Myocyte (in vitro differentiated cells): ENCODE data around the gene ADAT3. TPM values are rescaled to one million over a fixed set of nuclear protein-coding genes. Genes with fewer than 3 reads are reported as not detected.
"Not testable (repeated sequence)": the region's sequence is repeated elsewhere in the genome, so short reads cannot be mapped to it uniquely, and the experiment has no call there.

ENCODE experiments used
- DNase-seq: peaks from one replicate; pipeline ENCODE4 v3.0.0-alpha.2; 2012; ENCODE audit warnings: low read depth
- total RNA-seq: library from RNA; depleted of rRNA; stranded (reverse); fragments of >200 nt; gene quantifications from 2 replicates; pipeline ENCODE4 v1.2.3, GENCODE V29; 2014

Gene ADAT3
- total RNA-seq, 1 donor from 2014 or later: 4.7 TPM

DNA sequence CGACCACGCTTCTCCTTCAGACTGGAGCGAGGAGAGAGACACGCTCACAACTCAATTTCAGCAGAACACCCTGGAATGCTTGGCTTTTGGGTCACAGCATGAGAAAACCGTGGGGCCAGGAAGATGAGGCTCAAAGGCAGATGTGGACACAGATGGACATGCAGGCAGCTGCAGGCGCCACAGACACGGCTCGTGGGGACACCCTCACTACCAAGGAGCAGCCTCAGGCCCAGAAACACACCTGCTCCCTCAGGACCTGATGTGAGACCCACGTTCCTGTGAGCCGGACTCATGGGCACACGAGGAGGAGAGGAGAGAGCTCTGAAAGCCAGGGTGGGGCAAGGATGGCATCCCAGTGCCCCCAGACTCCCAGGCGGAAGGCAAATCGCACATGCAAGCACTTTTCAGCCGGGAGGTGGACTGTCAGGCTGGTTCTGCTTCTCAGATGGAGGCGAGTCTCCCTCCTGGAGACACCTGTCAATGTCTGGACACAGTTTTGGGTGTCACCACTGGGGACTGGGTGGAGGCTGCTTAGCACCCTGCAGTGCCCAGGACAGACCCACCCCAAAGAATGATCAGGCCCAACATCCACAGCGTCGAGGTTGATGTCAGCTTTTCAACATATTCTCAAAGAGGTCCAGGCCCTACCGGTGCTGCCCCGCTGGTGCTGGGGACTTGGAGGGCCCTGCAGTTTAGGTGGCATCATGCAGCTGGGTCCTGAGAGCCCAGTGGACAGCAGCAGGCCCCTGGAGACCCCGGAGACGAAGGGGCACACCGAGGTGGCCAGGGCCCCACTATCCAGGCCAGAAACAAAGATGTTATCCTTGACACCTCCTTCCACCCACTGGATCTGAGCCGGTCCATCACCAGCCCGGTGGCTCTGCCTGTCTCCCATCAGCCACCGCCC is 22.2 kb upstream of the ADAT3 start:
- no peak for DNase-seq

DNA sequence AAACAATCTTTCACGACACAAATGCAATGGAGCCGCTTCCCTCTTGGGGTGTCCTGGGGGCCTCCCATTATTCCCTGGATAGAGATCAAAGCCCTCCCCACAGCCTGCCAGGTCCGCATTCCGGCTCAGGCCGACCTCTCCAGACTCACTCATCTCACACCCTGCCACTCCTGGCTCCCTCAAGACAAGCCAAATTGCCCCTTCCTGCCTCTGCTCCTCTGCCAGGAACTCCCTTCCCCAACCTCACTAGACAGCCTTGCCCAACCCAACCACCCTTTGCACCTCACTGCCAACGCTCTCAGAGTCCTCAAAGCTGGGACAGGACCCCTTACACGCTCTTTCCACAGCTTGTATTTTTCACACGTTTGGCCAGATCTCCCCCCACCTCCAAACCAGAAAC is 21.4 kb upstream of the ADAT3 start:
- DNase-seq: no peak

DNA sequence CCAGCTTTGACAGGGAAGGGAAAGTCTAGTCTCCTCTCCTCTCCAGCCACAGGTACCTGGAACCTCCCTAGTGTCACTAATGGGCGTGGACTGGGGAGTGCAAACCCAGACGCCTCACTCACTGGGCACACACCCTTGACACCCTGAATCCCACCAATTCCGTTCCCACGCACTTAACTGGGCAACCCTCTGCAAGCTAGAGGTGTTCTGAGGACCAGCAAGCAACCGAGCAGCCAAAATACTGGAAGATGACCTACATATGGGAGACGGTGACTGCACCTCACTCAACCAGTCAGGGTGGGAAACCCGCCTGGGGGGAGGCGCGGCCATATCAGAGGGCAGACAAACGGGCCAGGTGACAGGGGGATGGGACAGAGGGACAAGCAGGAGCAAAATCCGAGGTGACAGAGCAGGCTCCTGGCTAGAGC is 20.9 kb upstream of the ADAT3 start:
- DNase-seq: no peak

DNA sequence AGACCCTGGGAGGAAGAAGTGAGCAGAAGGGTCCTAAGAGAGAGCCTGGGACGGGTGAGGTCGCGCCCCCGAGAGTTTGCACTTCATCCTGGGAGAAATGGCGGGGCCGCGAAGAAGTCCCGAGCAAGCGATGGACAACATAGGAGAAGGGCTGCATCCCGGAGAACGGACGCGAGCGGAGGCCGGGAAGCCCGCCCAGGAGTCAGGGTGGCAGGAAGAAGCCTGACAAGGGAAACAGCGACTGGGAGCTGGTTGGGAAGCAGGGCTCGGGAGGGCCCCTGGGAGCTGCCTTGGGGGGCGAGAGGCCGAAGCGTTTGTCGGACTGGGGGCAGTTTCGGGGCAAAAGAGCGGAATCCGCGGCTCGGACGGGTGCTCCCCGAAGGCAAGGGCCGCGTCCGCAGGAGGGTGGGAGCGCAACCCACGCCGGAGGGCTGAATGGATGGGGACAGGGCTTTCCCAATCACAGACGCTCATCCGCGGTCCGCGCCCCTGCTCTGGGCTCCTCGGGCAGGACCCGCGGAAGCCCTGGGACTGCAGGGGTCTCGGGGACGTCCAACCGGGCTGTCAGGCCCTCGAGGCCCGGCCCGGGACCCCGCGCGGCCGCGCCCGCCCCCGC is 20.4 kb upstream of the ADAT3 start:
- no peak for DNase-seq

DNA sequence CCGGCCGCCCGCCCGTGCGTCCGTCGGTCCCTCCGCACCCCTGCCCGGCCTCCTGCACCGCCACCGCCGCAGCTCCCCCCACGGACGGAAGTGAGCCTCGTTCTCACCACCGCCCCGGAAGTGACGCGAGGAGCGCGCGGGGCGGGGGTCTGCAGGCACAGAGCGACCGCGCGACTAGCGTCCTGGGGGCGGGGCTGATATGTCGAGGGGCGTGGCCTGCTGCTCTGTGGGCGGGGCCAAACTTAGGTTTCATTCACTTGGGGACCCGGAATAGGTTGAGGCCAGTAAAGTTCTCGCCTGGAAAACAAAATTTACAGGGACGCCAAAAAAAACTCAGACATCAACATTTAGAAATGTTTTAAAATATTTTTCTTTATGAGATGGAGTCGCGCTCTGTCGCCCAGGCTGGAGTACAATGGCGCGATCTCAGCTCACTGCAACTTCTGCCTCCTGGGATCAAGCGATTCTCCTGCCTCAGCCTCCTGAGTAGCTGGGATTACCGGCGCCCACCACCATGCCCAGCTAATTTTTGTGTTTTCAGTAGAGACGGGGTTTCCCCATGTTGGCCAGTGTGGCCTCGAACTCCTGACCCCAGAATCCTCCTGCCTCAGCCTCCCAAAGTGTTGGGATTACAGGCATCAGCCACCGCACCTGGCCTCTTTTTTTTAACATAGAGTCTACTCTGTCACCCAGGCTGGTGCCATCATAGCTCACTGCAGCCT is 19.6 kb upstream of the ADAT3 start, which contains the start of gene ABHD17A:
Gene ABHD17A, minus strand, starts transcription at position 99 of the 722 bp plus-strand sequence. CDS start 3,930 bp downstream, outside the sequence.
- DNase-seq: peak; percentile 93

DNA sequence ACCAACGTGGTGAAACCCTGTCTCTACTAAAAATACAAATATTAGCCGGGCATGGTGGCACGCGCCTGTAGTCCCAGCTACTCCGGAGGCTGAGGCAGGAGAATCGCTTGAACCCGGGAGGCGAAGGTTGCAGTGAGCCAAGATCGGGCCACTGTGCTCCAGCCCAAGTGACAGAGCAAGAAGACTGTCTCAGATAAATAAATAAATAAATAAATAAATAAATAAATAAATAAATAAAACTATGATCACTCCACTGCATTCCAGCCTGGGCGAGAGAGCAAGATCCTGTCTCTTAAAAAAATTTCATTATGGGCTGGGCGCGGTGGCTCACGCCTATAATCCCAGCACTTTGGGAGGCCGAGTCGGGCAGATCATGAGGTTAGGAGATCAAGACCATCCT is 18.8 kb upstream of the ADAT3 start:
- DNase-seq: not testable (repeated sequence)

DNA sequence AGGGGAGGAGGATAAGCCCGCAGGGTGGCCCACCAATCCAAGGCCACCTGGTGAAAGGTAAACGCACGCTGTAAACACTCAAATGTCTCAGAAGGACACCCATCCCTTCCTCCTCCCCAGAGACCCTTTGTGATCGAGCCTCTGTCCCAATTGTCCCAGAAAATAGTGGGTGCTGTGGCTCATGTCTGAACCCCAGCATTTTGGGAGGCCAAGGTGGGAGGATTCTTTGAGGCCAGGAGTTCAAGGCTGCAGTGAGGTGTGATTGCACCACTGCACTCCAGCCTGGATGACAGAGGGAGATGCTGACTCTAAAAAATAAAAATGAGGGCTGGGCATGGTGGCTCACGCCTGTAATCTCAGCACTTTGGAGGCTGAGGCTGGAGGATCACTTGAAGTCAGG is 16.8 kb upstream of the ADAT3 start:
- no peak for DNase-seq

DNA sequence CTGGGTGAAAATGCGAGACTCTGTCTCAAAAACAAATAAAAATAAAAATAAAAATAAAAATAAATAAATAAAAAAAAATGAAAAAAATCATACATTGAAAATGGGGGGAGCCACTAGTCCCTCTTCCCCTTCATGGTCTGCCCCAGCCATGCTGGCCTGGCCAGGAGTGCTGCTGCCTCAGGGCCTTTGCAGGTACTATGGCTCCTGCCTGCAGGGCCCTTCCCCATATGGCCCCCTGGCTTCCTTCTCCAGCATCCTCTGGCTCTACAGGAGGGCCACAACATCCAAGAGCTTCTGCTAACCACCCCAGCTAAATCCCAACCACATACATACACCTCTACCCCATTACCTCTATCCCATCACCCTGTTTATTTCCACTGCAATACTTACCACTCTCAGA is 15.3 kb upstream of the ADAT3 start:
- DNase-seq: no peak

DNA sequence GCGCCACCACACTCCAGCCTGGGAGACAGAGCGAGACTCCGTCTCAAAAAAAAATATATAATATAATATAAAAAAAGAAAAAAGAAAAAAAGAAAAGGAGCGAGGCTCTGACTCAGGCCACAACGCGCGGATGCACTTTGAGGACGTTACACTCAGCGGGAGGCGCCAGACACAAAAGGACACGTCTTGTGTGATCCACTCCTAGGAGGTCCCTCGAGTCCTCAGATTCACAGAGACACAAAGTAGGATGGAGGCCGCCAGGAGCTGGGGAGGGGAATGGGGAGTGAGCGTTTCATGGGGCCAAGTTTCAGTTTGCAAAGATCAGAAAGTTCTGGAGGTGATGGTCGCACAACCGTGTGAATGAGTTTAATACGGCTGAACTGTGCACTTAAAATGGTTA is 11.4 kb upstream of the ADAT3 start:
- DNase-seq: no peak

DNA sequence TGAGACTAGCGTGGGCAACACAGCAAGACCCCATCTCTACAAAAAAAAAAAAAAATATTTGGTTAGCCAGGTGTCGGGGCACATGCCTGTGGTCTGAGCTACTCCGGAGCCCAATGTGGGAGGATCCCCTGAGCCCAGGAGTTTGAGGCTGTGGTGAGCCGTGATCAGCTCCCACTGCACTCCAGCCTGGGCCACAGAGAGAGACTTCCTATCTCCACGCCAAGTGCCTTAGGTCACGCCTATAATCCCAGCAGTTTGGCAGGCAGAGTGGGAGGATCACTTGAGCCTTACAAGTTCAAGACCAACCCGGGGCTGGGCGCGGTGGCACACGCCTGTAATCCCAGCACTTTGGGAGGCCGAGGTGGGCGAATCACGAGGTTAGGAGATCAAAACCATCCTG is 8.7 kb upstream of the ADAT3 start:
- DNase-seq: no peak

DNA sequence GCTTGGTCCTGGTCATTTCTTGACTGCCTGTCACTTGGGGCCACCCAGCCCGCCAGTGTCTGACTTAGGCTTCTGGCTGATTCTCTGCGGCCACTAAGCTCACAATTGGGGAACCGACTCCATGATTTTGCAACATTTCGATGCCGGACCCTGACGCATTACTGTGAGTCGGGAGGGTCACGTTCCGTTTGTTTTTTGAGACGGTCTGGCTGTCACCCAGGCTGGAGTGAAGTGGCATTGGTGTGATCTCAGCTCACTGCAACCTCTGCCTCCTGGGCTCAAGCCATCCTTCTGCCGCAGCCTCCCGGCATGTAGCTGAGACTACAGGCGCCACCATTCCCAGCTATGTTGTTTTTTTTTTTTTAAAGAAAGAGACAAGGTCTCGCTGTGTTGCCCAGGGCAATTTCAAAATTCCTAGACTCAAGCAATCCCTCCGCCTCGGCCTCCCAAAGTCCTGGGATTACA is 3.2 kb upstream of the ADAT3 start:
- DNase-seq: no peak

DNA sequence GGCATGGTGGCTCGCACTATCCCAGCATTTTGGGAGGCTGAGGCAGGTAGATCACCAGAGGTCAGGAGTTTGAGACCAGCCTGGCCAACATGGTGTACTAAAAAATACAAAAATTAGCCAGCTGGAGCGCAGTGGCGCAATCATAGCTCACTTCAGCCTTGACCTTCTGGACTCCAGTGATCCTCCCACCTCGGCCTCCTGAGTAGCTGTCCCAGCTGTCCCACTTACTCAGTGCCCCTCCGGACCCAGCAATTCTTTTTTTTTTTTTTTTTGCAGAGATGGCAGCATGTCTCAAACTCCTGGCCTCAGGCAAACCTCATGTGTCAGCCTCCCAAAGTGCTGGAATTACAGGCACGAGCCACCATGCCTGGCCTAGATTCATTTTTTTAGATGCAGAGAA is 2.3 kb upstream of the ADAT3 start:
- DNase-seq: no peak

DNA sequence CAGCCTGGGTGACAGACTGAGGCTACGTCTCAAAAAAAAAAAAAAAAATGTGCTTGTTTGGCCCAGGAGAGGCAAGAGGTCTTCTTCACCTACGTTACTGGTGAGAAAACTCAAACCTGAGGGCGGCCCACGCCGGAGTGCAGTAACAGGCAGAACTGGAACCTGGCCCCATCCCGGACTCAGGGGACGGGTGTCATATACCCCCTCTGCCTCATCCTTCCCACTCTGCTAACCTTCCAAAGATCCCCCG is 414 bp upstream of the ADAT3 start:
- no peak for DNase-seq

DNA sequence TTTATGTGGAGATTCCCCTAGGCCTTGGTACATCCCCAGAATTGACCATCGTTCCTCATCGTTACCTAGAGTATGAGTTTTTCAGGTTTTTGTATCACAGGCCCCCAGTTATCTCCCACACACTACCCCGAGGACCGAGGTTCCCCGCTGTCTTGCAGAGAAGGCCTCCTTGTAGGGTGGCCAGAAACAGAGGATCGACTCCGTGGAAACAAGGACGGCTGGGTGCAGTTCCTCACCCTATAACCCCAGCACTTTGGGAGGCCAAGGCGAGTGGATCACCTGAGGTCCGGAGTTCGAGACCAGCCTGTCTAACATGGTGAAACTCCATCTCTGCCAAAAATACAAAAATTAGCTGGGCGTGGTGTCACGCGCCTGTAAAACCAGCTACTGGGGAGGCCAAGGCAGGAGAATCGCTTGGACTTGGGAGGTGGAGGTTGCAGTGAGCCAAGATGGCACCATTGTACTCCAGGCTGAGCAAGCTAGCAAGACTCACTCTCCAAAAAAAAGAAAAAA is 720 bp downstream of the ADAT3 start:
- no peak for DNase-seq

DNA sequence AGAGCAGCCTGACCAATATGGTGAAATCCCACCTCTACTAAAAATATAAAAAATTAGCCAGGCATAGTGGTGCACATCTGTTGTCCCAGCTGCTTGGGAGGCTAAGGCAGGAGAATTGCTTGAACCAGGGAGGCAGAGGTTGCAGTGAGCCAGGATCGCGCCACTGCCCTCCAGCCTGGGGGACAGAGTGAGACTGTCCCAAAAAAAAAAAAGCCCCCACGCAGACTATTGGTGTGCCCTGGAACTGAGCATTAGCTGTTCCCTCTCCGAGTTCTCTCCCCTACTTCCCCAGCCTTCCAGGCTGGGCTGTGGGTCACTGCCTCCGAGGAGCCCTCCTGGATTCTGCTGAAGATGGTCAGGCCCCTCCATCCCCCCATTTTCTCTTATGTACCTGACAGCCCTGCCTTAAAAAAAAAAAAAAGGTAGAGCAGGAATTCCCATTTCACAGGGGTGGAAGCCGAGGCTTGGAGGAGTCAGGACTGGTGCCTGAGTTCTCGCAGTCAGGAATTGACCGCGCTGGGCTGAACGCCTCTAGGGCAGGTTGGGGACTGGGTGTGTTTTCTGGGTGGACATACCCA is 1.9 kb downstream of the ADAT3 start:
- DNase-seq: no peak

DNA sequence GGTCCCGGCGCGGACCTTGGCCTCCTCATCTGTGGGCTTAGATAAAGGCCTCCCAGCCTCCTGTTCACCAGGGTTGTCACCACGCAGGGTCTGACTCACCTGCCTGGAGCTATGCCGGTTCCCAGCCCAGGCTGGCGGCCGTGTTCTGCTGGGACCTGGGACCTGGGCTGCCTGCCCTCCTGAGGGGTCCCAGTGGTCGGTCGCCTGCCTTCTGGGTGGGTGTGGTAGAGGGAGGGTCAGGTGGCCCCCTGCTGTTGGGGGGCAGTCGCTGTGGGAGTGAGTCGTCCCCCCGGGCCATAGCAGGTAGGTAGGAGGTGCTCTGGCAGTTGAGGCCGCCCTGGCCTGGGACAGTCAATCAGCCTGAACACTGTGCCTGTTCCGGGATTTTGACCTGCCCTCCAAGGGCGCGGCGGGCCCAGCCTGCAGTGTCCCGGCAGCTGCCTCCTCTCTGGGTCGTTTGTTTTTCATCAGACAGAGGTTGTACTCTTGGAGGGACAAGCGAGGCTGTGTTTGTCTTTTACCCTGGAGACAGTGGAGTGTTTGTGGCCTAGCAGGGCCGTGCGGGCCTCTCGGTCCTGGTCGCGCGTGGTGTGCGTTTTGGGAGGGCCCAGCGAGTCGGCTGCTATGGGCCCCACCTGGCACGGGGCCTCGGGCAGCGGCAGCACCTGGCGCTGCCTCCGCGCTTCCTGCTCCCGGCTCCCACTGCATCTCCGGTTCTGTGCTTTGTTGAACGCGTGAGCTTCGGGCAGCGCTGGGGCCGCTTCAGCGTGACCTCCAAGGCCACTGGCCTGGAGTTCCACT is 2.6 kb downstream of the ADAT3 start:
- no peak for DNase-seq

DNA sequence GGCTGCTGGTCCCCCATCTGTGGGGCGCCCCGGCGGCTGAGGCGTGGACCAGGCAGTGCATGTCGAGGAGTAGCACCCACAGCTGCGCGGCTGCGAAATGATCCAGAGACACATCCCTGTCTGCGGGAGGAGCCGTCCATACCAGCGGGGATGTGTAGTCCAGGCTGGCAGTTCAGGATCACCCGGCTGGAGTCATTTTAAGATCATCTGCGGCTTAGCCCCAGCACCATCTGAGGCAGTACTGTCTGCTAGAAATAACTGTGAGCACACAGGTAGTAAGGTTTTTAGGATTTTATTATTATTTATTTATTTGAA is 3.1 kb downstream of the ADAT3 start:
- no peak for DNase-seq

DNA sequence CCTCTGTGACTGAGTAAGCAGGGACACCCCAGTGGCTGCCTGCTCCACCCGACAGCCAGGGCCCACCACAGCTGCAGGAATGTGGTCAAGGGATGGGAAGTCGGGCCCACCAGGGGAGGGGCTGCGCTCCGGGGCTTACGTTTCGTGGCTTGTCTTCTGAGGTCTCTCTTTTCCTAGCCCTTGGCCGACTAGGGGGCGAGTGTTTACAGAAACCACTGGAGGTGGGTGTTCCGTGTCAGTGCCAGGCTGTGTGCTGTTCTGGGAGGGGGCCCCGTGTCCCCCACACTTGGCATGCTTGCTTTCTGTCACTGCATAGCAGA is 4.5 kb downstream of the ADAT3 start:
- DNase-seq: peak; percentile 34

DNA sequence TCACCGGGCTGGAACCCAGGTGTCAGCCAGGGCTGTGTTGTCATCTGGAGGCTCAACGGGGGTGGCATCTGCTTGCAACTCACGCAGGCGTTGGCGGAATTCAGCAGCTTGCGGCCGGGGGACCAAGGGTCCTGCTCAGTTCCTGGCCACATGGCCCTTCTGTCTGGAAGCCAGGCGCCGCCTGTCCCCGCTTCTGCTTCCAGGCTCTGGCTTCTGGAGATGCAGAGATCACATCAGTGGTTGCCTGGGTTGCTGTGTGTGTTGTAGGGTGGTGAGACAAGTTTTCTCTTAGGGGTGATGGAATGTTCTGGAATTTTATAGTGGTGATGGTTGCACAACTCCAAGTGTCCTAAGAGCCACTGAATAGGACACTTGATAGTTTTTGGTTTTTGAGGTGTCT is 5.0 kb downstream of the ADAT3 start:
- DNase-seq: no peak

DNA sequence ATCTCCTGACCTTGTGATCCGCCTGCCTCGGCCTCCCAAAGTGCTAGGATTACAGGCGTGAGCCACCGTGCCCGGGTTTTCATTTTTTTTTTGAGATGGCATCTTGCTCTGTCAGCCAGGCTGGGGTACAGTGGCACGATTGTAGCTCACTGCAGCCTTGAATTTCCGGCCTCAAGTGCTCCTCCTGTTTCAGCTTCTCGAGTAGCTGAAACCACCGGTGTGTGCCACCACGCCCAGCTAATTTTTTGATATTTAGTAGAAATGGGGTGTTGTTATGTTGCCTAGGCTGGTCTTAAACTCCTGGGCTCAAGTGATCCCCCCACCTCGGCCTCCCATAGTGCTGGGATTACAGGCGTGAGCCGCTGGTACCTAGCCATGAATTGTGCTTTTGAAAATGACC is 5.9 kb downstream of the ADAT3 start:
- no peak for DNase-seq

DNA sequence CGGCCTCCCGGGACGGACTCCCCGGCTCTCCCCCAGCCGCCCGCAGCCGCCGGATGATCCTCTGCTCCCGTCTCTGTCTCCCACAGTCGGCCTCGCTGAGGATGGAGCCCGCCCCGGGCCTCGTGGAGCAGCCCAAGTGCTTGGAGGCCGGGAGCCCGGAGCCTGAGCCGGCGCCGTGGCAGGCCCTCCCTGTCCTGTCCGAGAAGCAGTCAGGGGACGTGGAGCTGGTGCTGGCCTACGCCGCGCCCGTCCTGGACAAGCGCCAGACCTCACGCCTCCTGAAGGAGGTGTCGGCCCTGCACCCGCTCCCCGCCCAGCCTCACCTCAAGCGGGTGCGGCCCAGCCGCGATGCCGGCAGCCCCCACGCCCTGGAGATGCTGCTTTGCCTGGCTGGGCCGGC is 6.8 kb downstream of the ADAT3 start:
- DNase-seq: no peak
